Lung (tissue), 12 donors: ENCODE measurements around the gene CLDN9. TPM values are rescaled to one million over a fixed set of nuclear protein-coding genes. Genes with fewer than 3 reads are reported as not detected.
"Not testable (repeated sequence)": the region's sequence is repeated elsewhere in the genome, so short reads cannot be mapped to it uniquely, and the experiment has no call there.

Source experiments
- ATAC-seq: fragments of 200-7000 bp; cut with Tn5 transposase; one replicate; pipeline ENCODE4 v1.9.1; 2020; ENCODE audit warnings: moderate number of reproducible peaks; ENCODE audit not compliant: insufficient read depth, low FRiP score
- DNase-seq, 3 donors: peaks; one replicate each; pipeline ENCODE4 v3.0.0-alpha.2; 2013 to 2017
- H3K27ac ChIP-seq, 2 donors: one replicate each; pipeline ENCODE4 v1.5.1; 2013; ENCODE audit warnings: mild to moderate bottlenecking in 2 of 2, moderate library complexity in 2 of 2, control low read depth in 1 of 2, inconsistent platforms in 1 of 2, low read depth in 1 of 2, low read length in 1 of 2
- H3K27me3 ChIP-seq, 3 donors: one replicate each; pipeline ENCODE4 v1.5.1; 2013; ENCODE audit warnings: low read length in 2 of 3; ENCODE audit not compliant: control insufficient read depth in 3 of 3, insufficient read depth in 3 of 3
- H3K36me3 ChIP-seq, 4 donors: one replicate each; pipeline ENCODE4 v1.5.1; 2013; ENCODE audit warnings: low read length in 4 of 4, mild to moderate bottlenecking in 1 of 4, moderate library complexity in 1 of 4; ENCODE audit not compliant: control insufficient read depth in 4 of 4, insufficient read depth in 4 of 4
- H3K4me1 ChIP-seq, 5 donors: one replicate each; pipeline ENCODE4 v1.5.1; 2013; ENCODE audit warnings: low read length in 5 of 5, mild to moderate bottlenecking in 2 of 5, moderate library complexity in 1 of 5; ENCODE audit not compliant: control insufficient read depth in 5 of 5, insufficient read depth in 5 of 5
- H3K4me3 ChIP-seq: one replicate; pipeline ENCODE4 v1.5.1; 2013; ENCODE audit warnings: mild to moderate bottlenecking, control low read depth, moderate library complexity
- H3K9ac ChIP-seq, 2 donors: one replicate each; pipeline ENCODE4 v1.5.1; 2013; ENCODE audit warnings: low read length in 2 of 2, control low read depth in 1 of 2; ENCODE audit not compliant: insufficient read depth in 1 of 2
- H3K9me3 ChIP-seq, 4 donors: one replicate each; pipeline ENCODE4 v1.5.1; 2013; ENCODE audit warnings: low read length in 3 of 4, mild to moderate bottlenecking in 1 of 4, moderate library complexity in 1 of 4; ENCODE audit not compliant: control insufficient read depth in 4 of 4, insufficient read depth in 3 of 4
- CTCF ChIP-seq: IDR thresholded peaks from 2 replicates; pipeline ENCODE4 v1.5.1; 2012; ENCODE audit warnings: mild to moderate bottlenecking; ENCODE audit errors: control extremely low read depth, extremely low read depth
- WGBS, 2 donors: extraction: QIAGEN DNeasy Blood & Tissue Kit; methylation state at CpG; one replicate each; pipeline ENCODE4 v1.1.7; 2013; 5-methylcytosine and 5-hydroxymethylcytosine counted together
- polyA plus RNA-seq, 2 donors: library from polyadenylated mRNA; stranded (reverse); fragments of 200-250 nt; gene quantifications; one replicate each; pipeline ENCODE4 v1.2.1, GENCODE V29; 2013
- total RNA-seq, 2 donors: library from RNA; depleted of rRNA in 1 of 2; stranded (reverse); fragments of >200 nt in 1 of 2; gene quantifications; one replicate each; pipeline ENCODE4 v1.2.1, GENCODE V29; 2014 to 2021
- donor health status: control.
- donor health status: control.
- donor health status: Bipolar disorder and iron deficiency.
- donor health status: healthy.
- donor health status: DM: yes; HTN: yes; CAD: no.

The CLDN9 gene
- total and polyA plus RNA-seq, 4 donors, result 0.91 to 5.3 (median 1.3) TPM

- 72 to 80% methylated on average over 13 of the region's 13 CpGs for WGBS, 2 donors
- not testable (repeated sequence) for H3K4me1 ChIP-seq, H3K27ac ChIP-seq, H3K4me3 ChIP-seq, ATAC-seq, DNase-seq, H3K9me3 ChIP-seq, H3K9ac ChIP-seq, H3K36me3 ChIP-seq
- peaks cover 0 to 12% (median 10%) of the 10 kb centered on the region in 3 donors for H3K27me3 ChIP-seq
Observed at GRCh38 chr16:3053330-3053710, 40.6 kb downstream of the CLDN9 start.

GRCh38 chr16:3054965-3055733 lies 42.4 kb downstream of the CLDN9 start:
- Histone ChIP-seq H3K27me3 (peaks cover 0 to 5% (median 2%) of the 10 kb centered on the region in 3 donors), H3K36me3 (no peaks in the 10 kb centered on the region), H3K9me3 (no peaks in the 10 kb centered on the region), H3K27ac (peak overlapping the region in 1 of 2 donors; percentile 20), H3K4me1 (peaks cover 4 to 13% (median 6%) of the 10 kb centered on the region in 5 donors), H3K4me3 (no peak overlapping the region), H3K9ac (no peak overlapping the region)
- ATAC-seq, result no peak
- TF ChIP-seq CTCF, result no peak
- DNase-seq, result no peak
- 55 to 60% methylated on average over 17 of the region's 17 CpGs for WGBS, 2 donors

- H3K27me3 ChIP-seq, ATAC-seq, H3K36me3 ChIP-seq, H3K9ac ChIP-seq, H3K4me3 ChIP-seq, H3K9me3 ChIP-seq, DNase-seq: not testable (repeated sequence)
- Histone ChIP-seq H3K27ac (peak overlapping the region in 1 of 2 donors; percentile 20), H3K4me1 (peaks cover 4 to 13% (median 7%) of the 10 kb centered on the region in 5 donors)
- WGBS, 2 donors, result 71 to 81% methylated on average over 9 of the region's 9 CpGs
Observed at GRCh38 chr16:3055734-3056115, 43.0 kb downstream of the CLDN9 start.

DNA sequence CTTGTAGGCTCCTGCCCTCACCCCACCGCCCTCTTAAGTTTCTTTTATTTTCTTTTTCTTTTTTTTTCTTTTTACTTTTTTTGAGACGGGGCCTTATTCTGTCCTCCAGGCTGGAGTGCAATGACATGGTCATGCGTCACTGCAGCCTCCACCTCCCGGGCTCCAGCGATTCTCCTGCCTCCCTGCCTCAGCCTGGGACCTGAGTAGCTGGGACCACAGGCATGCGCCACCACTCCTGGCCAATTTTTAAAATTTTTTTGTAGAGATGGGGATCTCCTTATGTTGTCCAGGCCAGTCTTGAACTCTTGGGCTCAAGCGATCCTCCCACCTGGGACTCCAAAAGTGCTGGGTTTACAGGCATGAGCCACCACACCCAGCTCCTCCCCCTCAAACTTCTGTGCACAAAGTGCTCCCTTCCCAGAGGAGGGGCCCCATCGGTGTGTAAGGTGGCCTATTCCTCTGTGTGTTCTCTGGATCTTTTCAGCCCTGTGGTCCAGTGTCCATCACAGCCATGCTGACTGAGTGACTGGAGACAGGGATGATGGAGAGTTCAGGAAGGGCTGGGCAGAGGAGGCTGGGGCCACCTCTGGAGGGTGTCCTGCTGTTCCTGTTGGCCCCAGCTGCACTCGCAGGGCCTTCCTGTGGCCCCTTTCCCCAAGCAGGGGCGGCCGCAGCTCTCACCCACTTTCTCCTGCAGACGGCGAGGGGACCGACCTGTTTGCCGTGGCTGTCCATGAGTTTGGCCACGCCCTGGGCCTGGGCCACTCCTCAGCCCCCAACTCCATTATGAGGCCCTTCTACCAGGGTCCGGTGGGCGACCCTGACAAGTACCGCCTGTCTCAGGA lies 43.8 kb downstream of the CLDN9 start:
- no peaks in the 10 kb centered on the region for H3K36me3 ChIP-seq
- no peak overlapping the region for H3K27ac ChIP-seq
- 85 to 90% methylated on average over 19 of the region's 19 CpGs for WGBS, 2 donors
- no peak for ATAC-seq
- H3K4me1 ChIP-seq, result peaks cover 2 to 13% (median 7%) of the 10 kb centered on the region in 5 donors
- H3K9ac ChIP-seq, result no peak overlapping the region
- no peak overlapping the region for H3K4me3 ChIP-seq
- TF ChIP-seq CTCF, result no peak
- H3K9me3 ChIP-seq, result no peaks in the 10 kb centered on the region
- H3K27me3 ChIP-seq, result no peaks in the 10 kb centered on the region
- no peak for DNase-seq
